ENCODE measurements around the gene AKAIN1.

The AKAIN1 gene

DNA sequence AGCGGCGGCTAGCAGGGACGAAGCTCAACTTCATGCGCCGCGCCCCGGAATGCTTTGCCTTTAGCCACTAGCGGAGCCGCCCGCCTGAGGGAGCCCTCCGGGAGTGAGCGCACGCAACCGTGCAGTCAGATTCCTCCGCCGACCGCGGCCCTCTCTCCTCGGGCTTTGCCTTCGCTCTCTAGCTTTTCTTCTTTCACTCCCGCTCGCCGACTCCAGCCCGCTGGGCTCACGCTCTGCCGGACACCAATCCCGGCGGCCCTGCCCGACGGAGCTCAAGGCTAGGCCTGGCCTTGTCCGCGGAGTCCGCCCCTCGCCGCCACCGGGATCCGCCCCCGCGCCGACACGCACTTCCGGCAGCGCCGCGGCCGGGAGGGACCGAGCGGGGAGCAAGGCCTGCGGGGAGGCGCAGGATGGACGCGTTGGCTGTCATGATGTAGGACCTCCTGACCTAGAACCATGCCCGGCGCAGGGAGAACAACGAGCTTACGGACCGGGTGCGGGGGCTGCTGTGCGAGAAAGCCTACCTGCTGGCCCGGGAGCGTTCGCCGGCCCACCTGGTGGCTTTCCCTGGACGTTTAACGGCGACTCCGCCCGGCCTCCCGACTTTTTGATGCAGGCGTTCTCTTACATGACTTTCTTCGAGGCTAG lies 40.8 kb upstream of the AKAIN1 start:
- H3K27me3 ChIP-seq (ENCODE audit: insufficient read depth, low read depth), result no peaks in the 10 kb centered on the region
- H3K4me1 ChIP-seq (ENCODE audit: low read depth, poor library complexity, severe bottlenecking), result peaks cover 31% of the 10 kb centered on the region
- H3K4me3 ChIP-seq (IDR thresholded peaks at IDR 0.05; ENCODE audit: insufficient read depth, low read depth, low read length), result no peak overlapping the region
- TF ChIP-seq, protein P1, sequence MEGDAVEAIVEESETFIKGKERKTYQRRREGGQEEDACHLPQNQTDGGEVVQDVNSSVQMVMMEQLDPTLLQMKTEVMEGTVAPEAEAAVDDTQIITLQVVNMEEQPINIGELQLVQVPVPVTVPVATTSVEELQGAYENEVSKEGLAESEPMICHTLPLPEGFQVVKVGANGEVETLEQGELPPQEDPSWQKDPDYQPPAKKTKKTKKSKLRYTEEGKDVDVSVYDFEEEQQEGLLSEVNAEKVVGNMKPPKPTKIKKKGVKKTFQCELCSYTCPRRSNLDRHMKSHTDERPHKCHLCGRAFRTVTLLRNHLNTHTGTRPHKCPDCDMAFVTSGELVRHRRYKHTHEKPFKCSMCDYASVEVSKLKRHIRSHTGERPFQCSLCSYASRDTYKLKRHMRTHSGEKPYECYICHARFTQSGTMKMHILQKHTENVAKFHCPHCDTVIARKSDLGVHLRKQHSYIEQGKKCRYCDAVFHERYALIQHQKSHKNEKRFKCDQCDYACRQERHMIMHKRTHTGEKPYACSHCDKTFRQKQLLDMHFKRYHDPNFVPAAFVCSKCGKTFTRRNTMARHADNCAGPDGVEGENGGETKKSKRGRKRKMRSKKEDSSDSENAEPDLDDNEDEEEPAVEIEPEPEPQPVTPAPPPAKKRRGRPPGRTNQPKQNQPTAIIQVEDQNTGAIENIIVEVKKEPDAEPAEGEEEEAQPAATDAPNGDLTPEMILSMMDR (conservative IDR thresholded peaks at IDR 0.05; ENCODE audit: low read depth, low read length), result 0 out of 2 replicates have a peak, but pooled peaks have one; percentile 14
- H3K79me2 ChIP-seq (ENCODE audit: insufficient read depth, low read depth), result peaks cover 29% of the 10 kb centered on the region; the same call in 1 of the 2 replicates
- H3K27ac ChIP-seq, result peak overlapping the region; percentile 97
- H3K9ac ChIP-seq, result peak overlapping the region; percentile 87
- H4K20me1 ChIP-seq (ENCODE audit: insufficient read depth), result no peaks in the 10 kb centered on the region
- peak overlapping the region; percentile 94 for H2AFZ ChIP-seq (ENCODE audit: low read depth)
- H3K4me2 ChIP-seq, result peak overlapping the region; percentile 84; the same call in 1 of the 2 replicates
- no peaks in the 10 kb centered on the region; the same call in 1 of the 2 replicates for H3K36me3 ChIP-seq (ENCODE audit: insufficient read depth)

DNA sequence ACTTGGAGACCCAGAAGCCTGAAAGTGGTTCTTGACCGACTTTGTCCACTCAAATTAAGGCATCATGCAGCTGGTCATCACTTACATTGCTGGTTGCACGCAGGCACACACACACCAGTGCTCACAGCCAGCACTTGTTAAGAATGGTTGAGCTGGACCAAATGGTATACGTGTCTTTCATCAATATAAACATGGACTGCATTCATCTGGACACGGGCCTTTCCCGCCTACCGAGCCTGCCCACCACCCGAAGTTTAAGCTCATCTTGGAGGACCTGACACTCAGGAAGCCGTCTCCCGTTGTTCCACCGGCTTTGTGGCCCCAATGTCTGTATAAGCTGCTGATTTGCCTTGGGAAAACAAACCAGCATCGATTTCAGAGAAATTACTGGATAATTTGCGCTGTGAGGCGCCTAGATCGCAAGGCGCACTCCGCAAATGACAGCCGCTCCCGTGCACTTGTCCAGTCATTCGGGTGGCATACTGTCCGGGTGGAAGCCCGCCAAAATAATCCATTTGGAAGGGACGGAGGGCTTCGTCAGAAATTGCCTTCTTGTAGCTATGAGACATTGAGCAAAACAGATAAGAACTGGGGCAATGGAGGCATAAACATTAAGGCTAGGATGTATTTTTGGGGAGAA lies 40.1 kb upstream of the AKAIN1 start:
- TF ChIP-seq, protein P1 (conservative IDR thresholded peaks at IDR 0.05; ENCODE audit: low read depth, low read length), result no peak
- Histone ChIP-seq H2AFZ (ENCODE audit: low read depth) (peak overlapping the region; percentile 94), H3K9ac (peak overlapping the region; percentile 87)

DNA sequence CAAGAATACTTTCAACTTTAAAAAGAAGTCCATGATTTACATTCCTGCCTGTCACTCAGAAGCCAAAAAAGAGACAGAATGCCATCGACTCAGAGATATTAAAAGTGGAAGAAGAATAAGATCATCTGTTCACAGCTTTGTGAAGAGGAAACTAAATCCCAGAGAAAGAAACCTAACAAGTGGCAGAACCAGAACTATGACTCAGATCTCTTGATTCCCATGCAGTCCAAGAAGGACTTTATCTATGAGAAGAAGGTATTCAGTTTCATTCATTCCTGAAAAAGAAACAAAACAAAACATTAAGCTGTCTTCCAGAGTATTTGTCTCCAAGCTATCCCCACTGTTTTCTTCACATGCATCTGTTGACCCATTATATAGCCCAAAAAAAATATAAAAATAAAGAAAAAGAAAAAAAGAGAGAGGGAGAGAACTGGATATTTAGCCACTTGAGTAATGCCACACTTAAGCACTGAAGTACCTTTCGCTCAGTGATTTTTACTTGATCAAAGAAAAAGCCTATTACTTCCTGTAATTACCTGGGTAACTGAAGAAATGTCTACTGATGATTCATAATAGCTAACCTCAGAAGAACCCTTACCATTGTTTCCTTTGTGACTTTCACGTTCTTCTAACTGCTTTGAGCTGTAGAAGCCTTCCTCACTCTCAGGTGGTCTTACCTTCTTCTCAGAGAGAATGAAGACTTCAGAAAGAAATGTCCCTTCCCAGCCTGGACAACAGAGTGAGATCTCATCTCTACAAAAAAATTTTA lies 17.7 kb upstream of the AKAIN1 start:
- H3K27ac ChIP-seq, result no peak overlapping the region
- no peak overlapping the region for H3K4me2 ChIP-seq
- H3K4me1 ChIP-seq (ENCODE audit: low read depth, poor library complexity, severe bottlenecking), result no peaks in the 10 kb centered on the region
- no peaks in the 10 kb centered on the region for H3K79me2 ChIP-seq (ENCODE audit: insufficient read depth, low read depth)
- TF ChIP-seq, protein P1 (conservative IDR thresholded peaks at IDR 0.05; ENCODE audit: low read depth, low read length), result no peak
- H3K36me3 ChIP-seq (ENCODE audit: insufficient read depth), result no peaks in the 10 kb centered on the region
- H2AFZ ChIP-seq (ENCODE audit: low read depth), result no peak overlapping the region
- no peaks in the 10 kb centered on the region for H4K20me1 ChIP-seq (ENCODE audit: insufficient read depth)
- no peak overlapping the region for H3K4me3 ChIP-seq (IDR thresholded peaks at IDR 0.05; ENCODE audit: insufficient read depth, low read depth, low read length)
- H3K27me3 ChIP-seq (ENCODE audit: insufficient read depth, low read depth), result no peaks in the 10 kb centered on the region
- H3K9ac ChIP-seq, result no peak overlapping the region

More for the DNA sequence above, 40.1 kb upstream of the AKAIN1 start:
- peak overlapping the region; percentile 97 for H3K27ac ChIP-seq
- no peak overlapping the region for H3K4me3 ChIP-seq (IDR thresholded peaks at IDR 0.05; ENCODE audit: insufficient read depth, low read depth, low read length)
- peaks cover 29% of the 10 kb centered on the region; the same call in 1 of the 2 replicates for H3K79me2 ChIP-seq (ENCODE audit: insufficient read depth, low read depth)
- H3K27me3 ChIP-seq (ENCODE audit: insufficient read depth, low read depth), result no peaks in the 10 kb centered on the region
- no peaks in the 10 kb centered on the region; the same call in 1 of the 2 replicates for H3K36me3 ChIP-seq (ENCODE audit: insufficient read depth)
- H4K20me1 ChIP-seq (ENCODE audit: insufficient read depth), result no peaks in the 10 kb centered on the region
- peak overlapping the region; percentile 84 for H3K4me2 ChIP-seq
- peaks cover 31% of the 10 kb centered on the region for H3K4me1 ChIP-seq (ENCODE audit: low read depth, poor library complexity, severe bottlenecking)

DNA sequence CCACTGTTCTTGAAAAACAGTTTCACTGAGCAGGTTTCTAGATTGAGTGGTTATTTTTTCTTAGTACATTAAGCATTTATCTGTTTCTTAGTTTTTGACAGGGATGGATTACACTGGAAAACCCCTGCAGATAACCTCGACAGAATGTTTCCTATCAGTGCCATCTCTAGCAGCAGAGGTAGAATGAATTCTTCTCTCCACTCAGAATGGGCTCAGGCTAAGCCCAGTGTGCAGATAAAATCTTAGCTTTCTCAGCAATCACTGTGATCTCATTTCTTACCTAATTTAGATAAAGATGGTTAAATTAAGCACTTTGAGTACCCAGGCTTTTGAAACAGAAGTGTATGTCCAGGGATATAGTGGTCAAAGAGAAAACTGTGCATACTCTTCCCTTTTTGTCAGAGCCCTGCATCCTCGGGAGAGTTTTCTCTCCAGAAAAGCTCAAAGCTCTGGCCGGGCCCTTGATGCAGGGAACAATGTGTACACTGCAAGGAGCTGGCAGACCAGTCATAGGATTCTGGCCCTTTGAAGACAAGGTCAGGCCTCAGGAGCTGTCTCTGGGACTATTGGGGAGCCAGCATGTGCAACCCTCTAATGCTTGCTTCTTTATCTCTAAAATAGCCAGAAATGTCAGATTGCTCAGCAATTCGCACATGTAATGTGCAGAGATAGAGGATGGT lies 10.6 kb upstream of the AKAIN1 start:
- H2AFZ ChIP-seq (ENCODE audit: low read depth), result peak overlapping the region; percentile 38; the same call in 1 of the 2 replicates
- peak overlapping the region; percentile 82 for H3K27ac ChIP-seq
- H3K4me1 ChIP-seq (ENCODE audit: low read depth, poor library complexity, severe bottlenecking), result peaks cover 34% of the 10 kb centered on the region
- no peaks in the 10 kb centered on the region for H3K27me3 ChIP-seq (ENCODE audit: insufficient read depth, low read depth)
- TF ChIP-seq, protein P1 (conservative IDR thresholded peaks at IDR 0.05; ENCODE audit: low read depth, low read length), result no peak
- H3K4me2 ChIP-seq, result peak overlapping the region; percentile 79
- no peak overlapping the region for H3K4me3 ChIP-seq (IDR thresholded peaks at IDR 0.05; ENCODE audit: insufficient read depth, low read depth, low read length)
- no peaks in the 10 kb centered on the region for H3K79me2 ChIP-seq (ENCODE audit: insufficient read depth, low read depth)
- H3K36me3 ChIP-seq (ENCODE audit: insufficient read depth), result no peaks in the 10 kb centered on the region
- peak overlapping the region; percentile 24; the same call in 1 of the 2 replicates for H3K9ac ChIP-seq
- H4K20me1 ChIP-seq (ENCODE audit: insufficient read depth), result no peaks in the 10 kb centered on the region
